ENCODE data around the gene PACS1.
"Not testable (repeated sequence)": the region's sequence is repeated elsewhere in the genome, so short reads cannot be mapped to it uniquely, and the experiment has no call there.

Gene PACS1

GRCh38 chr11:66112601-66113499 lies 42.8 kb downstream of the PACS1 start:
- peak; percentile 94 for DNase-seq

GRCh38 chr11:66114957-66115356 lies 44.9 kb downstream of the PACS1 start:
- DNase-seq, result not testable (repeated sequence)

- peak; percentile 59 for DNase-seq
Observed at GRCh38 chr11:66115638-66116301, 45.7 kb downstream of the PACS1 start.

GRCh38 chr11:66116576-66117361 lies 46.7 kb downstream of the PACS1 start:
- DNase-seq, result no peak

GRCh38 chr11:66118847-66119246 lies 48.8 kb downstream of the PACS1 start:
- DNase-seq, result no peak

GRCh38 chr11:66119348-66120133 lies 49.5 kb downstream of the PACS1 start:
- DNase-seq, result peak; percentile 86

GRCh38 chr11:66121466-66121865 lies 51.4 kb downstream of the PACS1 start:
- no peak for DNase-seq

- DNase-seq, result no peak
Observed at GRCh38 chr11:66123902-66124301, 53.8 kb downstream of the PACS1 start.

GRCh38 chr11:66124564-66124963 lies 54.5 kb downstream of the PACS1 start:
- peak; percentile 56 for DNase-seq

GRCh38 chr11:66126064-66126463 lies 56.0 kb downstream of the PACS1 start:
- DNase-seq, result no peak

- peak; percentile 79 for DNase-seq
Observed at GRCh38 chr11:66126808-66127555, 56.9 kb downstream of the PACS1 start.

- DNase-seq, result no peak
Observed at GRCh38 chr11:66130978-66131377, 60.9 kb downstream of the PACS1 start.

- DNase-seq, result no peak
Observed at GRCh38 chr11:66131937-66132632, 62.0 kb downstream of the PACS1 start.

GRCh38 chr11:66133216-66133775 lies 63.2 kb downstream of the PACS1 start:
- DNase-seq, result no peak

GRCh38 chr11:66136752-66137123 lies 66.7 kb downstream of the PACS1 start:
- DNase-seq, result peak; percentile 38

GRCh38 chr11:66139817-66140404 lies 69.8 kb downstream of the PACS1 start:
- DNase-seq, result no peak

GRCh38 chr11:66142370-66143263 lies 72.5 kb downstream of the PACS1 start:
- DNase-seq, result peak; percentile 49

- DNase-seq, result no peak
Observed at GRCh38 chr11:66143264-66143566, 73.1 kb downstream of the PACS1 start.

- no peak for DNase-seq
Observed at GRCh38 chr11:66143996-66144678, 74.1 kb downstream of the PACS1 start.

Data from fibroblast of skin of right biceps (primary cell).